SK-N-SH treated with all-trans-retinoic acid at 6 μM for 48 hours (cell line): Measurements from ENCODE around the gene CRYBG3.

Experiments
- ATAC-seq: fragments of 200-7000 bp; cut with Tn5 transposase; 3 replicates; pipeline ENCODE4 v1.9.1; 2020; ENCODE audit warnings: mild to moderate bottlenecking, moderate library complexity
- ARNTL ChIP-seq: fragments of 450-650 bp; formaldehyde crosslinking; IDR thresholded peaks from 2 replicates; pipeline ENCODE4 v1.5.0; 2020; ENCODE audit warnings: low read depth, mild to moderate bottlenecking, moderate library complexity, borderline replicate concordance
- BACH2 ChIP-seq: fragments of 250-450 bp; sonication (Bioruptor Pico); IDR thresholded peaks from 2 replicates; pipeline ENCODE4 v1.9.0; 2021; ENCODE audit warnings: mild to moderate bottlenecking, borderline replicate concordance
- CREB5 ChIP-seq: fragments of 250-450 bp; sonication (Bioruptor Pico); IDR thresholded peaks from 2 replicates; pipeline ENCODE4 v1.5.1; 2020; ENCODE audit warnings: low read depth, mild to moderate bottlenecking, moderate library complexity
- CSRNP3 ChIP-seq: fragments of 250-450 bp; sonication (Bioruptor Pico); IDR thresholded peaks from 2 replicates; pipeline ENCODE4 v1.5.1; 2021; ENCODE audit warnings: mild to moderate bottlenecking, moderate library complexity
- ESRRG ChIP-seq: fragments of 250-450 bp; sonication (Bioruptor Pico); IDR thresholded peaks from 2 replicates; pipeline ENCODE4 v1.6.1; 2021; ENCODE audit warnings: mild to moderate bottlenecking
- GLIS3 ChIP-seq: fragments of 250-450 bp; sonication (Bioruptor Pico); IDR thresholded peaks from 2 replicates; pipeline ENCODE4 v1.5.0; 2020; ENCODE audit warnings: mild to moderate bottlenecking, moderate library complexity
- ISL1 ChIP-seq: fragments of 250-450 bp; sonication (Bioruptor Pico); IDR thresholded peaks from 2 replicates; pipeline ENCODE4 v2.1.2; 2022; ENCODE audit warnings: mild to moderate bottlenecking, moderate library complexity
- PATZ1 ChIP-seq: fragments of 250-450 bp; sonication (Bioruptor Pico); IDR thresholded peaks from 2 replicates; pipeline ENCODE4 v1.8.0; 2020; ENCODE audit warnings: mild to moderate bottlenecking, moderate library complexity, borderline replicate concordance
- POU6F1 ChIP-seq: fragments of 250-450 bp; sonication (Bioruptor Pico); IDR thresholded peaks from 2 replicates; pipeline ENCODE4 v1.8.0; 2021; ENCODE audit warnings: low read depth, mild to moderate bottlenecking, moderate library complexity, borderline replicate concordance
- PPARA ChIP-seq: fragments of 250-450 bp; sonication (Bioruptor Pico); IDR thresholded peaks from 2 replicates; pipeline ENCODE4 v1.5.0; 2020; ENCODE audit warnings: mild to moderate bottlenecking, borderline replicate concordance
- RARB ChIP-seq: fragments of 250-450 bp; sonication (Bioruptor Pico); IDR thresholded peaks from 2 replicates; pipeline ENCODE4 v1.8.0; 2021; ENCODE audit warnings: mild to moderate bottlenecking, moderate library complexity
- SNAI2 ChIP-seq: fragments of 250-450 bp; sonication (Bioruptor Pico); IDR thresholded peaks from 2 replicates; pipeline ENCODE4 v1.5.0; 2020; ENCODE audit warnings: mild to moderate bottlenecking, moderate library complexity
- TCF4 ChIP-seq: fragments of 250-450 bp; sonication (Bioruptor Pico); IDR thresholded peaks from 2 replicates; pipeline ENCODE4 v1.8.0; 2021; ENCODE audit warnings: mild to moderate bottlenecking, moderate library complexity, borderline replicate concordance
- TOX ChIP-seq: fragments of 250-450 bp; sonication (Bioruptor Pico); IDR thresholded peaks from 2 replicates; pipeline ENCODE4 v1.8.0; 2021; ENCODE audit warnings: mild to moderate bottlenecking, moderate library complexity, borderline replicate concordance
- TSHZ2 ChIP-seq: fragments of 250-450 bp; sonication (Bioruptor Pico); IDR thresholded peaks from 2 replicates; pipeline ENCODE4 v1.5.0; 2020; ENCODE audit warnings: mild to moderate bottlenecking, moderate library complexity
- ZC3H10 ChIP-seq: fragments of 250-450 bp; sonication (Bioruptor Pico); IDR thresholded peaks from 2 replicates; pipeline ENCODE4 v1.5.1; 2021; ENCODE audit warnings: mild to moderate bottlenecking, moderate library complexity
- ZFP3 ChIP-seq: fragments of 250-450 bp; sonication (Bioruptor Pico); IDR thresholded peaks from 2 replicates; pipeline ENCODE4 v1.5.0; 2020; ENCODE audit warnings: mild to moderate bottlenecking, moderate library complexity
- ZFP30 ChIP-seq: fragments of 450-650 bp; formaldehyde crosslinking; IDR thresholded peaks from 2 replicates; pipeline ENCODE4 v1.5.0; 2022; ENCODE audit warnings: mild to moderate bottlenecking, moderate library complexity
- ZNF565 ChIP-seq: fragments of 450-650 bp; formaldehyde crosslinking; conservative IDR thresholded peaks from 2 replicates; pipeline ENCODE4 v1.5.0; 2020; ENCODE audit warnings: low read depth, mild to moderate bottlenecking, moderate library complexity
- ZNF8 ChIP-seq: fragments of 450-650 bp; formaldehyde crosslinking; IDR thresholded peaks from 2 replicates; pipeline ENCODE4 v1.5.0; 2020; ENCODE audit warnings: mild to moderate bottlenecking, moderate library complexity

CRYBG3 gene

GRCh38 chr3:97841956-97842355 is 20.1 kb downstream of the CRYBG3 start:
- no peak for ATAC-seq
- TF ChIP-seq ARNTL (CRISPR knock-in tag), result no peak
- TF ChIP-seq PATZ1, result no peak
- no peak for TF ChIP-seq ISL1 (CRISPR knock-in tag)
- TF ChIP-seq TCF4 (CRISPR knock-in tag), result no peak
- no peak for TF ChIP-seq ZNF8
- TF ChIP-seq GLIS3 (CRISPR knock-in tag), result no peak
- TF ChIP-seq TSHZ2, result no peak
- TF ChIP-seq PPARA, result no peak
- TF ChIP-seq RARB, result no peak
- no peak for TF ChIP-seq BACH2 (CRISPR knock-in tag)
- TF ChIP-seq ESRRG (CRISPR knock-in tag), result no peak
- TF ChIP-seq ZFP30 (CRISPR knock-in tag), result no peak
- no peak for TF ChIP-seq SNAI2 (CRISPR knock-in tag)
- no peak for TF ChIP-seq ZFP3 (CRISPR knock-in tag)
- TF ChIP-seq, all 23 proteins: peak for 0

GRCh38 chr3:97848779-97849178 is 27.0 kb downstream of the CRYBG3 start:
- TF ChIP-seq TCF4 (CRISPR knock-in tag), result no peak
- no peak for ATAC-seq

- no peak for ATAC-seq
- TF ChIP-seq TOX (CRISPR knock-in tag) (no peak), PPARA (no peak), ZFP3 (CRISPR knock-in tag) (no peak), CREB5 (CRISPR knock-in tag) (no peak), SNAI2 (CRISPR knock-in tag) (no peak), RARB (no peak), ZNF565 (CRISPR knock-in tag) (no peak), CSRNP3 (no peak), ZNF8 (no peak), GLIS3 (CRISPR knock-in tag) (no peak), ZFP30 (CRISPR knock-in tag) (no peak), ARNTL (CRISPR knock-in tag) (no peak)
- TF ChIP-seq, all 23 proteins: peak for 0
Measured at GRCh38 chr3:97857401-97857800, 35.6 kb downstream of the CRYBG3 start.

GRCh38 chr3:97860364-97860763 is 38.6 kb downstream of the CRYBG3 start:
- no peak for ATAC-seq
- TF ChIP-seq TSHZ2 (no peak), ISL1 (CRISPR knock-in tag) (no peak), CREB5 (CRISPR knock-in tag) (no peak), POU6F1 (CRISPR knock-in tag) (no peak), ZFP30 (CRISPR knock-in tag) (no peak), RARB (no peak), ARNTL (CRISPR knock-in tag) (no peak), PPARA (no peak), ESRRG (CRISPR knock-in tag) (no peak), GLIS3 (CRISPR knock-in tag) (no peak), ZC3H10 (CRISPR knock-in tag) (no peak), CSRNP3 (no peak)
